Measurements from ENCODE around the gene ARL8B. TPM values are rescaled to one million over a fixed set of nuclear protein-coding genes. Genes with fewer than 3 reads are reported as not detected.

ARL8B gene
- polyA plus RNA-seq, 1 donor from 2014 or later = 103 TPM

DNA sequence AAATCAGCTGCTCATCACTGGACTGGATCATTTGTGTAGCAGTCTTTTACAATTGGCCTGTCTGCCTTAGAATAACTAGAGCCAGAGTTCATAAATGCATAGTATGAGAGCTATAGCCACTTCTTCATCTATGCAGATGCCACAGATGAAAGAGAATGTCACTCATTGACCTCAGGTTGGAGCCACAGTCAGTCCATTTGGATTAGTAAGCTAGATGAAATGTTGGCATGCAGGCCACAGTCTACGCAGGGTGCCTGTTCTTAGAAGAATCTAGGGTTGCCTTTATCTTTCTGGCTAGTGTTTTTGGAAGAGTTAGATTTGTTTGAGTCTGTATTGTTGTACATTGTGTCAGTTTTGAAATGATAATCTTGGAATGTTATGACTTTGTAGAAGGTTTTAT, 40.0 kb downstream of the ARL8B start:
- no peaks in the 10 kb centered on the region for H3K9me2 ChIP-seq (ENCODE audit: insufficient read depth, low read length)
- no peaks in the 10 kb centered on the region for H3K27me3 ChIP-seq (ENCODE audit: insufficient read depth, low read depth, low read length)
- TF ChIP-seq POLR2AphosphoS5 (IDR thresholded peaks at IDR 0.05) (no peak), EZH2 (IDR thresholded peaks at IDR 0.05; ENCODE audit: borderline replicate concordance, insufficient read depth, low read length, poor library complexity, severe bottlenecking) (no peak)
- TF ChIP-seq, protein P1, sequence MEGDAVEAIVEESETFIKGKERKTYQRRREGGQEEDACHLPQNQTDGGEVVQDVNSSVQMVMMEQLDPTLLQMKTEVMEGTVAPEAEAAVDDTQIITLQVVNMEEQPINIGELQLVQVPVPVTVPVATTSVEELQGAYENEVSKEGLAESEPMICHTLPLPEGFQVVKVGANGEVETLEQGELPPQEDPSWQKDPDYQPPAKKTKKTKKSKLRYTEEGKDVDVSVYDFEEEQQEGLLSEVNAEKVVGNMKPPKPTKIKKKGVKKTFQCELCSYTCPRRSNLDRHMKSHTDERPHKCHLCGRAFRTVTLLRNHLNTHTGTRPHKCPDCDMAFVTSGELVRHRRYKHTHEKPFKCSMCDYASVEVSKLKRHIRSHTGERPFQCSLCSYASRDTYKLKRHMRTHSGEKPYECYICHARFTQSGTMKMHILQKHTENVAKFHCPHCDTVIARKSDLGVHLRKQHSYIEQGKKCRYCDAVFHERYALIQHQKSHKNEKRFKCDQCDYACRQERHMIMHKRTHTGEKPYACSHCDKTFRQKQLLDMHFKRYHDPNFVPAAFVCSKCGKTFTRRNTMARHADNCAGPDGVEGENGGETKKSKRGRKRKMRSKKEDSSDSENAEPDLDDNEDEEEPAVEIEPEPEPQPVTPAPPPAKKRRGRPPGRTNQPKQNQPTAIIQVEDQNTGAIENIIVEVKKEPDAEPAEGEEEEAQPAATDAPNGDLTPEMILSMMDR (IDR thresholded peaks at IDR 0.05; ENCODE audit: poor library complexity, severe bottlenecking) = no peak
- H3K4me3 ChIP-seq (ENCODE audit: low read length) = no peak overlapping the region
- H3K9me3 ChIP-seq (ENCODE audit: low read length) = no peaks in the 10 kb centered on the region
- H3K4me2 ChIP-seq (ENCODE audit: low read length) = no peak overlapping the region
- H4K20me1 ChIP-seq (ENCODE audit: insufficient read depth) = no peaks in the 10 kb centered on the region
- H3K27ac ChIP-seq (ENCODE audit: low read length) = no peak overlapping the region
- H3F3A ChIP-seq (ENCODE audit: insufficient read depth, low read length, poor library complexity, severe bottlenecking) = no peaks in the 10 kb centered on the region
- H3K79me2 ChIP-seq (replicated peaks; ENCODE audit: insufficient read depth, low read length) = peaks cover 34% of the 10 kb centered on the region
- H2AFZ ChIP-seq (ENCODE audit: low read depth, low read length) = no peak overlapping the region
- H3K36me3 ChIP-seq (ENCODE audit: insufficient read depth, low read length) = no peaks in the 10 kb centered on the region
- no peak overlapping the region for H3K9ac ChIP-seq (ENCODE audit: low read length)

DNA sequence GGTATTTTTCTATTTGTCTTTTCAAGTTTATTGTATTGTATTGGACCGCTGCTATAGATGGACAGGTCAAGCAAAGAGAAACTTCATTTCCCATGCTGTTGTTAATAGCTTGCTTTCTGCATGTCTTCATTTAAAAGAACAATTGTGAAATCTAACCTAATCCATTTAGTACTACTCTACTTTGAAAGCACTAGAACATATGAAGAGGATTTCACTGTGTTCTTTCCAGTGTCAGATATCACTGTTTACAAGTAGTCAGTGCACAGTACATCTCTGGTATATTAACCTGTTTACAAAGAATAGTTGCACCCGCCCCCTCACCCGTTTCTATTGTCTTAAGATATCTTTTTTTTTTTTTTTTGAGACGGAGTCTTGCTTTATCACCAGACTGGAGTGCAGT, 43.6 kb downstream of the ARL8B start:
- Histone ChIP-seq H3K27me3 (ENCODE audit: insufficient read depth, low read depth, low read length) (no peaks in the 10 kb centered on the region), H4K20me1 (ENCODE audit: insufficient read depth) (no peaks in the 10 kb centered on the region), H3K4me2 (ENCODE audit: low read length) (no peak overlapping the region), H3K79me2 (replicated peaks; ENCODE audit: insufficient read depth, low read length) (peaks cover 19% of the 10 kb centered on the region), H2AFZ (ENCODE audit: low read depth, low read length) (no peak overlapping the region), H3K4me3 (ENCODE audit: low read length) (no peak overlapping the region), H3K36me3 (ENCODE audit: insufficient read depth, low read length) (no peaks in the 10 kb centered on the region), H3K9ac (ENCODE audit: low read length) (no peak overlapping the region), H3K27ac (ENCODE audit: low read length) (no peak overlapping the region), H3K9me3 (ENCODE audit: low read length) (no peaks in the 10 kb centered on the region), H3F3A (ENCODE audit: insufficient read depth, low read length, poor library complexity, severe bottlenecking) (no peaks in the 10 kb centered on the region), H3K9me2 (ENCODE audit: insufficient read depth, low read length) (no peaks in the 10 kb centered on the region)
- no peak for TF ChIP-seq POLR2AphosphoS5 (IDR thresholded peaks at IDR 0.05)

DNA sequence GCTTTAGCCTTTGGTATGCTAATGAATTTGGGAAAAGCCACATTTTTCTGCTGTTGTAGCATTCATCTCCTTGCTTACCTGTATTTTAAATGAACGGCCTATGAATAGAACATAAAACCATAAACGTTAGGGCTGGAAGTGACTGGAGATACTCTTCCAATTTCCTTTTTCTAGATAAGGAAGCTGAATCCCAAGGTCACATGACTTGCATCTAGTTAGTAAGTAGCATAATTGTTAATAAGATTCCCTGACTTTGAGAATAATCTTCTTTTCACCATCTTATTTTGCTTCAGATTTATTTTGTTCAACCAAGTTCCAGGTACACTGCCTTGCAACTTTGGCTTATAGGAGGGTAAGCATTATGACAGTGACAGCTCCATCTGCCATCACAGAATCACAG, 44.8 kb downstream of the ARL8B start:
- H3K4me3 ChIP-seq (ENCODE audit: low read length) = no peak overlapping the region
- no peaks in the 10 kb centered on the region for H3K9me2 ChIP-seq (ENCODE audit: insufficient read depth, low read length)
- TF ChIP-seq, protein P1 (IDR thresholded peaks at IDR 0.05; ENCODE audit: poor library complexity, severe bottlenecking) = no peak
- no peak for TF ChIP-seq RAD21 (conservative IDR thresholded peaks at IDR 0.05)
- no peak for TF ChIP-seq EZH2 (IDR thresholded peaks at IDR 0.05; ENCODE audit: borderline replicate concordance, insufficient read depth, low read length, poor library complexity, severe bottlenecking)
- no peak for TF ChIP-seq SMC3 (conservative IDR thresholded peaks at IDR 0.05; ENCODE audit: poor library complexity)
- no peak overlapping the region for H3K9ac ChIP-seq (ENCODE audit: low read length)
- H2AFZ ChIP-seq (ENCODE audit: low read depth, low read length) = no peak overlapping the region
- no peaks in the 10 kb centered on the region for H3K9me3 ChIP-seq (ENCODE audit: low read length)
- H3K4me2 ChIP-seq (ENCODE audit: low read length) = no peak overlapping the region
- H4K20me1 ChIP-seq (ENCODE audit: insufficient read depth) = no peaks in the 10 kb centered on the region
- H3K79me2 ChIP-seq (replicated peaks; ENCODE audit: insufficient read depth, low read length) = peaks cover 19% of the 10 kb centered on the region
- no peaks in the 10 kb centered on the region for H3K36me3 ChIP-seq (ENCODE audit: insufficient read depth, low read length)
- no peaks in the 10 kb centered on the region for H3F3A ChIP-seq (ENCODE audit: insufficient read depth, low read length, poor library complexity, severe bottlenecking)
- no peak overlapping the region for H3K27ac ChIP-seq (ENCODE audit: low read length)
- no peaks in the 10 kb centered on the region for H3K27me3 ChIP-seq (ENCODE audit: insufficient read depth, low read depth, low read length)

All from neural cell (in vitro differentiated cells).